HG02973 (cell line): Measurements from ENCODE around the gene ZMYND10.

Experiments used
- ATAC-seq: cut with Tn5 transposase; IDR thresholded peaks from one replicate; pipeline ENCODE4 v1.9.1; 2021; ENCODE audit warnings: moderate library complexity; ENCODE audit not compliant: unreplicated experiment

Gene ZMYND10

DNA sequence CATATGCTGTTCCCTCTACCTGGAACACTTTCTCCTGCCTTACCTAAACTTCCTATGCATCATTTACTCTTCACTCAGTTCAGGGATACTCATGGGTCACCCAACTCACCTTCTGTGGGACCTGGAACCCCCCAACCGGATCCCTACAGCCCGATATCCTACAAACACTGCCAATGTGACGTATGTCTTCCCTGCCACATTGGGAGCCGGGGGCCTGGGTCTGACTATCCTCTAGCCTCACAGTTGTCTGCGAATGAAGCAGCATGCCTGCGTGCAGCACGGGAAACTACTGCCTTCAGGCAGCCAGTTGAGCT is 4.6 kb upstream of the ZMYND10 start:
- ATAC-seq = no peak

DNA sequence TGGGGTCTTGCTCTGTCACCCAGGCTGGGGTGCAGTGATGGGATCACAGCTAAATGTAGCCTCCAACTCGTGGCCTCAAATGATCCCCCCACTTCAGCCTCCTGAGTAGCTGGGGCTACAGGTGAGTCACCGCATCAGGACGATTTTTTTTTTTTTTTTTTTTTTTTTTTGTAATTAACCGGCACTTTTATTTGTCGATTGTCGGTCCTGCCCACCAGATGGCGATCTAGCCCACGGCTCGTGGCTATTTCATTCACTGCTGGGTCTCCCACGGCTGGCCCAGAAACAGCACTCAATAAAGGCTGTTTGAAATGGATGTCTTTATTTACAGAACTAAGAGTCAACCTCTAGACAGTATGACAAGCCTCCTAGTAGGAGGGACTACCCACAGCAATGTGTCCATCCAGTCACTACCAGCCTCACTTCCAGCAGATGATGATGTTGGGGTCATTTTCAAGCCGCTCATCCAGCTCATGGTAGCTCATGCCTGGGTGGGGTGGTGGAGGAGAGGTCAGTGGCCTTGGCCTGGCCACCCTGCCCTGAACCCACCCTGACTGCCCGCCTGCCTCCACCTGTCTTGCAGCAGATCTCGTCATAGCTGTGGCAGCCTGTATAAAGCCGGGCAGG is 1.8 kb upstream of the ZMYND10 start:
- ATAC-seq = no peak

DNA sequence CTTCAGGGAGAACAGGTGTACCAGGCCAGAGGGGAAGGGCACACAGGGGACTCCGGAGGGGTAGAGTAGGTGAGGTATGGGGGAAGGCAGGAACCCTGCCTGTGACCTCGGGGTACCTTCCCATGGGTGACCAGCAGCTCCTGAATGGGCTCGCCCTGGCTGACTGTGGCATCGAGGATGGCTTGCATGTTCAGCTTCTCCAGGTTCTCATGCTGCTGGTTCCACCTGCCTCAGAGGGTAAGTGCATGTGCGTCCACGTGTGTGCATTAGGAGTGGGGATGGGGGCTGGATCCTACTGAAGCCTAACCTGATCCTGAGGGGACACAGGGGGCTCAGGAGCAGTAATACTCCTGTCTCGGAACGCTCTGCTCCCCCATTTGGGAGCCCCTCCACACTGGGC is 524 bp downstream of the ZMYND10 start:
- no peak for ATAC-seq

DNA sequence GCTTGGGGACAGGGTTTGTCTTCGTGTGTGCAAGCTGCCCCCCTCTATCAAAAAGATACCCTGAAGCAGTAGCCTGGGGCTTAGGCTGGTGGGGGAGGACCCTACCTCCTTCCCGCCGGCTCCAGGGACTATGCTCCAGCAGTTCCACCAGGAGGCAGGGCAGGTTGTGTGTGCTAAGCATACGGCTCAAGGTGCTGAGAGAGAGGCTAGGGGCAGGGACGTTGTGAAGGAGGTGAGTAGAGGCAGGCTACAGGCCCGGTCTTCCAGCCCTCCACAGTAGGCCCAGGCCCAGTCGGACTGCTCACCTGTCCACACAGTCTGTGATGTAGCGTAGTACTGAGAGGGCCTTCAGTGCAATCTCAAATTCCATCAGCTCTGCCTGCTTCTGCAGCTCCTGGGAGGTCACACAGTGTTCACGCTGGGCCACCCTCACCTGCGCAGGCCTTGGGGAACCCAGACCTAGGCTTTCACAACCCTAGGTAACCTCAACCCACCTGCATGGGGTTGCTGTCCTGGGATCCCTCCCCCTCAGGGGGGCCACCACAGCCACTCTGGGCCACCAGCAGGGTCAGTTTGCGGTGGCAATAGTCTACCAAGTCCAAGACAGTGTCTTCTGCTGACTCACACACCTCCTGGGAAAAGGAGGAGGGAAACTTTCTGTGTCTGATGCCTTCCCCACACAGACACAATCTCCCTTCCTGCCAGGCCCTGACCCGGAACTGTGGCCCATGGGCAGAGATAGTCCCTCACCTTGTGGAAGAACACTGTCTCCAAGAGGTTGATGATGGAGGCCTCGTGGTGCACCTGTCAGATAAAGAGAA is 2.5 kb downstream of the ZMYND10 start:
- no peak for ATAC-seq

DNA sequence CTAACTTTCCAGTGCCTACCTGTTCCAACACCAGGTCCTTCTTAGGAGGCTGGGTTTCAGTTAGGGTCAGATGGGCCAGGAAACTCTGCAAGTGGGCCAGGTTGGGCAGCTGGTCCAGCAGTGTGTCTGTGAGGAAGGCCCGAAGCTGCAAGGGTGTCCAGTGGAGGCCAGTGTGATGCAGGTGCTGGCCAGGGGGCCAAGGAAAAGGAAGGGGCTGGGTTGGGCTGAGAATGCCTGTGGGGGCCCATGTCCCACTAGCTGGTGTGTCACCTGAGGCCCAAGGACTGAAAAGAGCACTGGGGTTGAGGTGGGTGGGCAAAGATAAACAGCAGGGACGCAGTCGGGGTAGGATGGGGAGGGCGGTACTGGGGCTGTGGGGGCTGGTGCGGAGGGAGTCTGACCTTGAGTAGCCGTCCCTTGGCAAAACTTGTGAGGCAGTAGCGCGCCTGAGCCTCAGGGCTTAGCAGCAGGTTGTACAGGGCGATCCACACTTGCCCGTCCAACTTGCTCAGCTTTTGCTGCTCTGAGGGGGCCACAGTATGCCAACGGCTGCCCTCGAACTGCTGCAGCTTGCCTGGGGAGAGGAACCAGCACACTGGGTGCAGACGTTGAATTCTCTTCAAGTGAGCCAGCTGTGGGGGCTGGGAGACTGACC is 3.4 kb downstream of the ZMYND10 start:
- ATAC-seq = no peak

DNA sequence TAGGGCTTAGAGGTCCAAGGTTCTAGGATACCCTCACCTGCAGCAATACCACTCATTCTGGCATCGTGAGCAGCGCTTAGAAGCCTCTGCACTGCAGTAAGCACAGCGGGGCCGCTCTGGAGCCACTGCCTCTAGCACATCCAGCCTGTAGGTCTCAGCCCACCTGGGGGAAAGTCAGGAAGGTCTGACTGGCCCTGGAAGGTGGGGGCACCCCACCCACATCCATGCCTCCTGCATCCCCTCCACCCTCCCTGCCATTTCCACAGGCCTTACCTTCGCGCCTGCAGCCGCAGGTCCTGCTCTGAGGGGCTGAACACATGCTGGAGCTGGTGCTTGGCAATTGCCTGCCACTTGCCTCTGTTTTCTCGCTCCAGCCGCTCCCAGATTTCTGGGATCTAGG is 4.0 kb downstream of the ZMYND10 start:
- ATAC-seq = no peak

DNA sequence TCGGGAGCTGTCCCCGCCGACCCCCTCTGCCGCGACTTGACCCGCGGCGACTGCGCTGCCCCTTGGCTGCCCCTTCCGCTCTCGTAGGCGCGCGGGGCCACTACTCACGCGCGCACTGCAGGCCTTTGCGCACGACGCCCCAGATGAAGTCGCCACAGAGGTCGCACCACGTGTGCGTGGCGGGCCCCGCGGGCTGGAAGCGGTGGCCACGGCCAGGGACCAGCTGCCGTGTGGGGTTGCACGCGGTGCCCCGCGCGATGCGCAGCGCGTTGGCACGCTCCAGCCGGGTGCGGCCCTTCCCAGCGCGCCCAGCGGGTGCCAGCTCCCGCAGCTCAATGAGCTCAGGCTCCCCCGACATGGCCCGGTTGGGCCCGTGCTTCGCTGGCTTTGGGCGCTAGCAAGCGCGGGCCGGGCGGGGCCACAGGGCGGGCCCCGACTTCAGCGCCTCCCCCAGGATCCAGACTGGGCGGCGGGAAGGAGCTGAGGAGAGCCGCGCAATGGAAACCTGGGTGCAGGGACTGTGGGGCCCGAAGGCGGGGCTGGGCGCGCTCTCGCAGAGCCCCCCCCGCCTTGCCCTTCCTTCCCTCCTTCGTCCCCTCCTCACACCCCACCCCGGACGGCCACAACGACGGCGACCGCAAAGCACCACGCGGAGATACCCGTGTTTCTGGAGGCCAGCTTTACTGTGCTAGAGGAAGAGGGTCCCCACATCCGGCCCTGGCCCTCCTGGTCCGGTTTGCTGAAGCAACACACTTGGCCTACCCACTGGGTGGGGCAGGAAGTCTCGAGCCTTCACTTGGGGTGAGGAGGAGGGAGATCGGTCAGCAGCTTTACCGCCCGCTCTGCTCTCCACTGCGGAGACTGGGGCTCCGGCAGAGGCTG is 4.8 kb downstream of the ZMYND10 start, which contains the start of gene RASSF1:
Gene RASSF1 (minus strand): TSS at position 389 of the 882 bp plus-strand sequence. CDS start 31 bp downstream, at position 358.
- no peak for ATAC-seq

DNA sequence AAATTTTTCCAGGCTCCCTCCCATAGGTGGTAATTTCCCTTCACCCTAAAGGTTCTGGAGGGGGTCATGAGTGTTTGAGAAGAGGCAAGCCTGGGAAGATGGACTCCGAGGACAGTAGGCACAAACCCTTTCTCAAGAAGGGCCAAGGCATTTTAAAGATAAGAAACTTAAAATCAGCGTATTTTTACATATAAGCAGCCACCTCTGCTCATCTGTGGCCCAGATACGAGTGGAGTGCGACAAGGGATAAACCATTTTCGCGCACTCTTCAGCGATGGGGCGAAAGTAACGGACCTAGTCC is 5.4 kb downstream of the ZMYND10 start:
- ATAC-seq = no peak

DNA sequence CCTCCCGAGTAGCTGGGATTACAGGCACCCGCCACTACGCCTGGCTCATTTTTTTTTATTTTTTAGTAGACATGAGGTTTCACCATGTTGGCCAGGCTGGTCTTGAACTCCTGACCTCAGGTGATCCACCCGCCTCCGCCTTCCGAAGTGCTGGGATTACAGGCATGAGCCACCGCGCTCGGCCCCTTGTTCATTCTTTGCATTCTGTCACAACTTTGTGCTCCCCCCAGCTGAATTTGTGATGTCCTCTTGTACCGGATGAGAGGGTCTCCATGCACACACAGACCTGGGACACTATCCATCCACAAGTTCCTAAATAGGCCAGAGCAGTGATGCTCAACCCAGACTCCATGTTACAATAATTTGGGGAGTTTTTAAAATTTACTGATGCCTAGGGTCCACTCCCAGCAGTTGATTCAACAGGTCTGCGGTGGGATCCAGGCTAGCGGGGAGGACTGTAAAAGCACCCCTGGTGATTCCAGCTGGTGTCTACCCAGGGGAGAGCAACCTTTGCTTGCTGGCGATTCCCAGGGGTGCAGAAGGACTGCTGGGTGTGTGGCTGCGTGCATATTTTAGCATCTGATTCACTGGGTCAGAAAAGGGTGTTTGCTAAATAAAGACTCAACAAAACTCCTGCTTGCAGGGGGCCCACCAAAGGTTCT is 5.9 kb downstream of the ZMYND10 start:
- no peak for ATAC-seq

DNA sequence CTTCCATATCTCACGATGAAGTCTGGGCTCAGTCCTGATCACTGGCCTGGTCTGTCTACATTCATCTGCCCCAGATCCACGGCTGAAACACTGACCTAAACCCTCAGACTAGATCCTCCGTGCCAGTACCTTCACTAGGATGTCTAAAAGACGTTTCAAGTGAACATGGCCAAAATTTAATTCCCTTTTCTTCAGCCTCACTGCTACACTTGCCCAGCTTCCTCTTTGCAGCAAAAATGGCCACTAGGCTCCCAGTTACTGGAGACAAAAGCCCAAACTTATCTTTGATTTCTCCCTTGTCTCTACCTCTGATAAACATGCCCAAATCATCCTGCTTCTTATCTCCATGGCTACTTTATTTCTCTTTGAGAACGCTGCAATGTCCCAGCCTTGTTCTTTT is 6.6 kb downstream of the ZMYND10 start:
- no peak for ATAC-seq

DNA sequence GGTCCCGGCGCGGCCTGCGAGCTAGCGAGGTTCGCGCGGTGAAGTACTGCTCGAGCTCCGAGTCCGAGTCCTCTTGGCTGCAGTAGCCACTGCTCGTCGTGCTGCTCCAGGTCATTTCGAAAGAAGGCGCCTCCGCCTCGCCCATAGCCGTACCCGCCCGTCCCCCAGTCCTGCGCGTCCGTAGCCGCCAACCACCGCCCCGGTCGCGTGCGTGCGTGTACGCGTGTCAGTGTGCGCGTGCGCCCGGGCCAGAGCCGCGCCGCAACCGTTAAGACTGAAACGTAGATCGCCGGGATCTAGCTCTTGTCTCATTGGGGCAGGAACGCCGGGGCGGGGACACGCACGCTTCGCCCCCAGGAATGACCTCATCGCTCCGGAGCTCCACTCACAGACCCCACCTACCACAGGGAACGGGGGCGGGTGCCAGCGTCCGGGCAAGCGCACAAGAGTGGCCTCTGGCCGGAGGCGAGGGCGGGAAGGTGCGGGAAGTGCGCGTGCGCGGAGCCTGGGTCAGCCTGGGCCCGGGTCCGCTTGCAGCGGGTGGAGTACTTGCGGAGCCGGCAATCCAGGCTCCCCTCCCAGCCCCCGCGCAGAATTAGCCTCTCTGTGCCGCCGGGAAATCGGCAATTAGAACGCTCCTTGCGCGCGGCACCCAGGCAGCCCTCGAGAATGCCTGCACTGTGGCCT is 8.2 kb downstream of the ZMYND10 start:
- ATAC-seq = peak; percentile 65

DNA sequence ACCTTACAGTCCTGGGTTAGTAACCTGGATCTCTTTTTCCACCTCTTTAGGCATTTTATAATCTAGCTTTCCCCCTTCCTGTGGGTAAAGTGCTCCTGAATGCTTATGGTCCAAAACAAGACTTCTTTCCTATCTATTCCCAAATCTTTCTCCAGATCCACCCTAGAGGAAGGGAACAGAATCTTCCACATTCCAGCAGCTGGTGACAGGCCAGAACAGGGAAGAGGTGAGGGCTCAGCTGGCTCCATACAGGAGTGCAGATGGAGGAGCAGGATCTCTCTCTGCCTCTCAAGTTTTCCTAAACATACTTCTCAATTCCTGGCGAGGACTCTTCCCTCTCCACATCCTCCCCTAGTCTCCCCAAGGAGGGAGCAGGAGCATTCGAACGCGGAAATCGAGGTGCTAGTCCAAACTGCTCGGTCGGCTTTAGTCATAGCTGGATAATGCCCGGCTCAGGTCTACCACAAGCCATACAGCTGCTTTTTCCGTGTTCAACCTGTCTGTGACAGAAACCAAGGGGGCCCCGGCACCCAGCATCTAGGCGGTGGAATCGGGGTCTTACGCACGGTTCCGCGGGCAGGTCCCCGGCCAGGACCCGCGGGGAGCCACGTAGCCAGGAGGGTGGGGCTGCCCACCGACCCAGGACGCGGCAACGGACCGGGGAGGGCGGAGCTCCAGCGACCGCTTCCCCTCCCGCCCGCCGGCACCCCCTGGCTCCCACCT is 8.9 kb downstream of the ZMYND10 start:
- peak; percentile 32 for ATAC-seq

DNA sequence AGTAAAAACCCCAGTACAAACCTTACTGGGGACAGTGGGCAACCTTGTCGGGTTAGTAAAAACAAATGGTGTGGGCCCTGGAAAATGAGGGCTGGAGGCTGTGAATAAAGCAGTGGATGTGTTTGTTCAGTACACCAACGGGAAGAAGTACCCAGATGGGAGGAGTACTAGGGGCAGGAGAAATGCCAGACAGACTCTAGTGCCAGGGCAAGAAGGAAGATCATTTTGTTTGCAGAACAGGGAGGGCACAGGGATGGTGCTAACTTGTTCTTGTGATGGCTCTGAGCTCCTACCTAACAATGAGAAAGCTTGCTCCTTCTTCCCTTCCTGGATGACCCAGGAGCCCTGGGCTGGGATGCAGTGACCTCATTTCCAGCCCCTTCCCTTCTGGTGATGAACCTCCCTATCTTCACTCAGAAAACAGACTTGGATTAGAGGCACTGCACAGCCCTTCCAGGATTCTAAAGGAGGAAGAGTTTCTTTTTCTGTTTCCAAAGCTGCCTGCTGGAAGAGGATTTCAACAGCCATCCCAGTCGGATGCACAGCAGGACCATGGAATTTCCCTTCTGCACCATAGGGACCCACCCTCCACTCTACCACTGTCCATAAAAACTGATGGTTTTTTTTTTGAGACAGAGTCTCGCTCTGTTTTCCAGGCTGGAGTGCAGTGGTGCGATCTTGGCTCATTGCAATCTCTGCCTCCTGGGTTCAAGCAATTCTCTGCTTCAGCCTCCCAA is 11.0 kb downstream of the ZMYND10 start:
- no peak for ATAC-seq

DNA sequence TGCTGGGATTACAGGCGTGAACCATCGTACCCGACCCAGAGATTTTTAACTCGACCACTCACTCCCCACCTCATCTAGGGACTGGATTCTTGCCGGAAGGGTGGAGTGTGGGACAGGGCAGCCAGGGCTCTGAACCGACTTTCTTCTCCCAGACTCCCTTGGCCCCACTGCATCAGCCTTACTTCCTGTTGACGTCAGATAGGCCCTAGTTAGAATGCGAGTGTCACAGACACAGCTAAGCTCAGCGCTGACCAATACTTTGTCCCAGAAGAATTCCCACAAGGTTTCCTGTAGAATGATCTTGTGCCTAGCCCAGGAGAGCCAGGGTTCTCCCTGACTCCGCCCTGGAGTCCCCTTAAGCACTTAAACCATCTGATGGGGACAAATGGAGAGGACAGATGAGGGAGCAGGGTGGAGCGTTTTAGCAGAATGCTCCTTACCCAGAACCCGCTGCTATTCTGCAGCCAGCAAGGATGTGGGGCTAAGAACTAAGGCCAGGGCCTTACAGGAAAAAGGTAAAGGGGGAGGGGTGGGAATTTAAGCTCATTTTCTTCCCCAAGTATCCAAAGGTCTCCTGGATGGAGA is 11.7 kb downstream of the ZMYND10 start:
- ATAC-seq = no peak

DNA sequence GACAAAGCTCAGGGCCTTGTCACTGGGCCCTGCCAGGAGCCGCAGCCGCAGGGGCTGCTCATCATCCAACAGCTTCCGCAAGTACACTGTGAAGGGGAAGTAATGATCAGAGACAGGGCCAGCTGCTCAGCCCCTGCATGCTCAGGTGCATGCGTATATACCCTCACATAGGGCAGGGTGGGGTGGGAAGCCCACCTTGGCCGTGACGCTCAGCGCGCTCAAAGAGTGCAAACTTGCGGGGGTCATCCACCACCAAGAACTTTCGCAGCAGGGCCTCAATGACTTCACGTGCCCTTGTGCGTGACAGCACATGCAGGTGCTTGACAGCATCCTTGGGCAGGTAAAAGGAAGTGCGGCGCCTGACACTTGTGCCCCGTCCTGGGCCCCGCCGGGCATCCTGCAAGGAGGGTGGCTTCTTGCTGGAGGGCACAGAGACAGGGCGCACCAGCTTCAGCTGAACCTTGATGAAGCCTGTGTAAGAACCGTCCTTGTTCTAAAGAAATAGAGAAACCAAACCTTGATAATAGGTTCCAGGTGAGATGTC is 14.1 kb downstream of the ZMYND10 start:
- ATAC-seq = no peak

DNA sequence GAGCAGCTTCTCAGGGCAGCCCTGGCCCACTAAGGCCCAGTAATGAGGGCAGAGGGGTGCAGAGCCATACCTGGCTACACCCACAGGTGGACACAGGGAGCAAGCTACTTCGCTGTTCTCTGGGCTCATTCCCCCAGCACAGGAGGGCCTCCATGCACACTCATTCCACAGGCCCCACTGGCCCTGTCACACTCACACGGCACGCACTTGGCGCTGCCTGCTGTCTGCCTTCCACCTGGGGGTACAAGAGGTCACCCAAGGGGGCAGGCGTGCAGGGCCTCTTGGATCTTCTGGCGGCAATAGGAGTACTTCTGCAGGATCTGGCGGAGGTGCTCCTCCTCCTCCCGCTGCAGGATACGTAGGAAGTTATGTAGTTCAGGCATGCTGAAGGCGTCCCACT is 15.2 kb downstream of the ZMYND10 start:
- ATAC-seq = no peak

DNA sequence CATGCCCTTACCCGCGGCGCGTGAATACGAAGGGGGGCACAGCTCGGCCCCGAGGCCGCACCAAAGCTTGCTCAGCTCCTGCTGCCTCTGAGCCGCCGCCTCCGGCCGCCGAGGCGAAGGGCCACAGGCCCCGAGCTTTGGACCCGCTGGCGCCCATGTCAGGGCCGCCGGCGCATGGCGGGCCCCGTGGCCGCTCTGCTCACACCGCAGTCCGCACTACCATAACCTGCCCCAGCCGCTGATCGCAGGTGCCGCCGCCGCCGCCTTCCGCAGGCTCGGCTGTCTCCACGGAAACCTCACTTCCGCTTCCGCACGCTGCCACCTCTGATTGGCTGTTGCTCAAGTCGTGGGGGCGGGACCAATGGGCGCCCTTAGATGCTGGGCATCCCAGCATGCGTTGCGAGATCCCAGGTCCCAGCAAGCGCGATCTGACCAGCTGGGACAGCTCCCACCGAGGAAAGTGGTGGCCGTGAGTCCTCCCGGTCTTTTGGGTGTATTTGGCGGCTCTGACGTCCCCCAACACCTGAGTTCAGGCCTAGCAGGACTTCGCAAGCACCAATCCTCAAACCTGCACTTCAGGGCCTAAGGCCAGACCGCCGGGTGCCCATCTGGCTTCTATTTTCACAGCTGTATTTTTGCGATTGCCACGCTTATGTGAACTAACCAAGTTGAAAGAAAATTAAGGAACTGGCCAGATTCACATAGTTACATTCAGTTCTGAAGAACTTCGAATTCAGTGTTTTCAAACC is 17.4 kb downstream of the ZMYND10 start, which contains the start of gene TUSC2:
Gene TUSC2 (minus strand): TSS at position 281 of the 749 bp plus-strand sequence. CDS start 124 bp downstream, at position 157.
- peak; percentile 75 for ATAC-seq
